ENCODE measurements around the gene TMEM131. TPM values are rescaled to one million over a fixed set of nuclear protein-coding genes. Genes with fewer than 3 reads are reported as not detected.
"Not testable (repeated sequence)": the region's sequence is repeated elsewhere in the genome, so short reads cannot be mapped to it uniquely, and the experiment has no call there.

TMEM131 gene
- total RNA-seq, 1 donor from 2014 or later, result 36.4 TPM

DNA sequence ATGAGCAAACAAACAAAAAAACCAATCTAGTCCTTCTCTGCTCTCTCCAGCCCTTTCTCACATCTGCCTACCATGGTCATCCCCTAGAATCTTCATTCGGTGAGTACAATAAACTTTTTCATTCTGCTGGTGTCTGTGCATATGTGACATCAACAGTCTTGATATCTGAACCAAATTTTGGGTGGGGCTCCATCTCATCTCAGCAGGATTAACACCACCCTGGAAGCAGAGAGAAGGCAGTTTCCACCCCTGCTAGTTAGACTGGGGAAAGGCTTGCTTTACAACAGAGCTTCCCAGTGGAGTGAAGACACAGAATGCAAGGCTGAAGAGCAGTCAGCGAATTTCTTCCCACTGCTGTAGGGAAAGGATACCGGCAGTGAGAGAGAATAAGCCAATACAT is 116.9 kb downstream of the TMEM131 start:
- Mint-ChIP-seq H3K27ac (ENCODE audit: unreplicated experiment) (no peak overlapping the region), H3K4me1 (ENCODE audit: unreplicated experiment) (no peaks in the 10 kb centered on the region), H3K27me3 (ENCODE audit: unreplicated experiment) (no peaks in the 10 kb centered on the region), H3K36me3 (ENCODE audit: unreplicated experiment) (peaks cover 7% of the 10 kb centered on the region), H3K4me3 (ENCODE audit: unreplicated experiment) (no peak overlapping the region), H3K9me3 (ENCODE audit: unreplicated experiment) (peaks cover 19% of the 10 kb centered on the region)
- no peak for DNase-seq (ENCODE audit: extremely low spot score, unreplicated experiment)
- TF ChIP-seq, protein P1, sequence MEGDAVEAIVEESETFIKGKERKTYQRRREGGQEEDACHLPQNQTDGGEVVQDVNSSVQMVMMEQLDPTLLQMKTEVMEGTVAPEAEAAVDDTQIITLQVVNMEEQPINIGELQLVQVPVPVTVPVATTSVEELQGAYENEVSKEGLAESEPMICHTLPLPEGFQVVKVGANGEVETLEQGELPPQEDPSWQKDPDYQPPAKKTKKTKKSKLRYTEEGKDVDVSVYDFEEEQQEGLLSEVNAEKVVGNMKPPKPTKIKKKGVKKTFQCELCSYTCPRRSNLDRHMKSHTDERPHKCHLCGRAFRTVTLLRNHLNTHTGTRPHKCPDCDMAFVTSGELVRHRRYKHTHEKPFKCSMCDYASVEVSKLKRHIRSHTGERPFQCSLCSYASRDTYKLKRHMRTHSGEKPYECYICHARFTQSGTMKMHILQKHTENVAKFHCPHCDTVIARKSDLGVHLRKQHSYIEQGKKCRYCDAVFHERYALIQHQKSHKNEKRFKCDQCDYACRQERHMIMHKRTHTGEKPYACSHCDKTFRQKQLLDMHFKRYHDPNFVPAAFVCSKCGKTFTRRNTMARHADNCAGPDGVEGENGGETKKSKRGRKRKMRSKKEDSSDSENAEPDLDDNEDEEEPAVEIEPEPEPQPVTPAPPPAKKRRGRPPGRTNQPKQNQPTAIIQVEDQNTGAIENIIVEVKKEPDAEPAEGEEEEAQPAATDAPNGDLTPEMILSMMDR (IDR thresholded peaks at IDR 0.05), result no peak

- H3K27ac Mint-ChIP-seq (ENCODE audit: unreplicated experiment); H3K36me3 Mint-ChIP-seq (ENCODE audit: unreplicated experiment); H3K27me3 Mint-ChIP-seq (ENCODE audit: unreplicated experiment); H3K4me3 Mint-ChIP-seq (ENCODE audit: unreplicated experiment); H3K4me1 Mint-ChIP-seq (ENCODE audit: unreplicated experiment); DNase-seq (ENCODE audit: extremely low spot score, unreplicated experiment): not testable (repeated sequence)
- peaks cover 20% of the 10 kb centered on the region for H3K9me3 Mint-ChIP-seq (ENCODE audit: unreplicated experiment)
These were observed 117.4 kb downstream of the TMEM131 start for GRCh38 chr2:97878317-97878716.

DNA sequence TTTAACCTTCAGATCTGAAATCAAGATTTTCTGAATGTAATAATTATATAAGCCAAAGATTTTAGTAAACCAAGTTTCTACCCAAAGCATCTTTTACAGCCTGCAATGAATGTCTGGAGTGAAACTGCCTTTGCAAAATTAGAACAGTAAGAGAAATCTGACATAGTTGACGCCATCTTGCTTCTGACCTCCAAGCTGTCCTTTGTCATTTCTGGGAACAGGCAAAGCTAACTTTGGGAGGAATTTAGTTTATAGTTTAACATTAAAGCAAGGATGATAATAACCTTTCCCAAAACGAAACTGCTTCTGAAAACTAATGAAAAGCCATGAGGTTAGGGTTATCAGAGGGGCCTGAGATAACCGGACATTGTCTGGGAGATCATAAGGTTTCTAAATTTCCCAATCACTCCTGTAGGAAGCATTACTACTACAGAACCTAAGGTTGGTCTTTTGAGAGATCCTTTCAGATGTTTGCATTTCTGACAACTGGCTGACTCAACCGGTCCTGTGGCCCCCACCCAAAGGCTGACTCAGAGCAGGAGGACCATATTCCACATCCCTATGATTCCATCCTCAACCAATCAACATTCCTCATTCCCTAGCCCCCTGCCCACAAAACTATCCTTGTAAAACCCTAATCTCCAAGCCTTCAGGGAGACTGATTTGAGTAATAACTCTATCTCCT is 124.5 kb downstream of the TMEM131 start:
- no peaks in the 10 kb centered on the region for H3K27me3 Mint-ChIP-seq (ENCODE audit: unreplicated experiment)
- TF ChIP-seq, protein P1 (IDR thresholded peaks at IDR 0.05), result no peak
- peaks cover 39% of the 10 kb centered on the region for H3K4me1 Mint-ChIP-seq (ENCODE audit: unreplicated experiment)
- H3K4me3 Mint-ChIP-seq (ENCODE audit: unreplicated experiment), result no peak overlapping the region
- H3K9me3 Mint-ChIP-seq (ENCODE audit: unreplicated experiment), result peaks cover 15% of the 10 kb centered on the region
- no peak for DNase-seq (ENCODE audit: extremely low spot score, unreplicated experiment)
- peak overlapping the region; percentile 91 for H3K27ac Mint-ChIP-seq (ENCODE audit: unreplicated experiment)
- H3K36me3 Mint-ChIP-seq (ENCODE audit: unreplicated experiment), result peaks cover 8% of the 10 kb centered on the region

DNA sequence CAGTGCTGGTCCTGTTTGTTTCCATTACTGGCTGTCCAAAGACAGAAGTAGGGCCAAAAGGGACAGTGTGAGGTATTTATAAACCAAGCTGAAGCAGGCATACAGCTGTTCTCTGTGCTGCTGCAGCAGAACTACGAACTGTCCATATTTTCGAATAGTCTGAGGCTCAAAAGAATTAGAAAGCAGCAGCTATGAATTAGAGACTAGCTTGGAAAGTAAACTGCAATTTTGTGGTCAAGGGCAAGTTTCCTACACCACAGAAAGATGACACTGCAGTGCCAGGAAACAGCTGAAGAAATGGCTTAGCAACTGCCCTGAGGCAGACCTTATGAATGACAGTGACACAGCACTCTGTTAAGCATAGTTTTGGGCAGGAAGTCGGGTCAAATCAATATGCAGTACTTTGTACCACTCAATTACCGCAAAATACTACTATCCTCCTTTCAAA is 125.3 kb downstream of the TMEM131 start:
- Mint-ChIP-seq H3K9me3 (ENCODE audit: unreplicated experiment) (peaks cover 15% of the 10 kb centered on the region), H3K27me3 (ENCODE audit: unreplicated experiment) (no peaks in the 10 kb centered on the region), H3K27ac (ENCODE audit: unreplicated experiment) (peak overlapping the region; percentile 91), H3K4me3 (ENCODE audit: unreplicated experiment) (peak overlapping the region; percentile 31), H3K36me3 (ENCODE audit: unreplicated experiment) (peaks cover 11% of the 10 kb centered on the region), H3K4me1 (ENCODE audit: unreplicated experiment) (peaks cover 39% of the 10 kb centered on the region)
- TF ChIP-seq, protein P1 (IDR thresholded peaks at IDR 0.05), result no peak
- no peak for DNase-seq (ENCODE audit: extremely low spot score, unreplicated experiment)

DNA sequence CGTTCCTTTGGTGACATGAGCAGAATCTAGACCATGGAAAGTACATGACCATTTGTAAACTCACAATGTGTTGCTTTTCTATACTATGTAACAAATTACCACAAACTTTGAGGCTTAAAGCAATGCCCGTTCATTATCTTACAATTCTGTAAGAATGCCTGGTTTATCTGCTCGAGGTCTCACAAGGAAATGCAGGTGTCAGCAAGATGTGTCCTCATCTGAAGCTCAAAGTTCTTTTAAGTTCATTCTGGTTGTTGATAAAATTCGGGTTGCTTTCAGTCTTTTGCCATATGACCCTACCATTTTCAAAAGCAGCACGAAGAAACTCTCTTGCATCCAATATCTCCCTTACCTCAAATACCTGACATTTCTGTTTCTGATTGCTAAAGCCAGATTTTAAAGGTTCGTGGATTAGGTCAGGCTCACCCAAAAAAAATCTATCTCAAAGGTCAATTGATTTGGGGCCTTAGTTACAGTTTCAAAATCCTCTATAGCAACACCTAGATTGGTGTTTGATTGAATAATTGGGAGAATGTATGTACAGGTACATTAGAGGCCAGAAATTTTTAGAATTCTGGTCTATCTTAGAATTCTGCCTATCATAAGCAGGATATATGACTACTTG is 125.9 kb downstream of the TMEM131 start:
- H3K27me3 Mint-ChIP-seq (ENCODE audit: unreplicated experiment), result no peaks in the 10 kb centered on the region
- H3K4me3 Mint-ChIP-seq (ENCODE audit: unreplicated experiment), result no peak overlapping the region
- peaks cover 12% of the 10 kb centered on the region for H3K9me3 Mint-ChIP-seq (ENCODE audit: unreplicated experiment)
- H3K27ac Mint-ChIP-seq (ENCODE audit: unreplicated experiment), result peak overlapping the region; percentile 91
- TF ChIP-seq, protein P1 (IDR thresholded peaks at IDR 0.05), result no peak
- H3K4me1 Mint-ChIP-seq (ENCODE audit: unreplicated experiment), result peaks cover 39% of the 10 kb centered on the region
- DNase-seq (ENCODE audit: extremely low spot score, unreplicated experiment), result no peak
- peaks cover 12% of the 10 kb centered on the region for H3K36me3 Mint-ChIP-seq (ENCODE audit: unreplicated experiment)

Measured in osteocyte (in vitro differentiated cells).